Glutamatergic neuron (in vitro differentiated cells): ENCODE results near the gene BLOC1S3. TPM values are rescaled to one million over a fixed set of nuclear protein-coding genes. Genes with fewer than 3 reads are reported as not detected.

Source experiments
- DNase-seq: peaks from one replicate; pipeline ENCODE4 v3.0.0; 2022
- H3K27ac Mint-ChIP-seq: one replicate; pipeline ENCODE4 v1.8.0; 2020; ENCODE audit warnings: mild to moderate bottlenecking, mixed read lengths, inconsistent platforms; ENCODE audit not compliant: unreplicated experiment
- H3K27me3 Mint-ChIP-seq: one replicate; pipeline ENCODE4 v1.8.0; 2020; ENCODE audit warnings: mild to moderate bottlenecking, moderate library complexity, mixed read lengths, inconsistent platforms; ENCODE audit not compliant: unreplicated experiment
- H3K36me3 Mint-ChIP-seq: one replicate; pipeline ENCODE4 v1.8.0; 2020; ENCODE audit warnings: mild to moderate bottlenecking, mixed read lengths, inconsistent platforms; ENCODE audit not compliant: unreplicated experiment
- H3K4me1 Mint-ChIP-seq: one replicate; pipeline ENCODE4 v1.8.0; 2020; ENCODE audit warnings: mild to moderate bottlenecking, low read depth, mixed read lengths, inconsistent platforms; ENCODE audit not compliant: unreplicated experiment
- H3K4me3 Mint-ChIP-seq: one replicate; pipeline ENCODE4 v1.8.0; 2020; ENCODE audit warnings: mild to moderate bottlenecking, mixed read lengths, inconsistent platforms; ENCODE audit not compliant: unreplicated experiment
- H3K9me3 Mint-ChIP-seq: one replicate; pipeline ENCODE4 v1.8.0; 2020; ENCODE audit warnings: mild to moderate bottlenecking, moderate library complexity, mixed read lengths, inconsistent platforms; ENCODE audit not compliant: unreplicated experiment
- total RNA-seq: library from RNA; stranded (reverse); fragmentation: NEBNext Ultra II Directional; extraction: Animal tissue kit (Norgen Biotek cat#: 25700); gene quantifications from one replicate; pipeline ENCODE4 v1.2.1, GENCODE V29; 2021; ENCODE audit not compliant: unreplicated experiment
- TF ChIP-seq, protein P1 (sequence below): fragments of 200-600 bp; sonication (generic); IDR thresholded peaks from one replicate; pipeline ENCODE4 v1.5.0; 2021; ENCODE audit not compliant: partially characterized antibody, unreplicated experiment

BLOC1S3 gene
- total RNA-seq, 1 donor from 2014 or later = 8.1 TPM

DNA sequence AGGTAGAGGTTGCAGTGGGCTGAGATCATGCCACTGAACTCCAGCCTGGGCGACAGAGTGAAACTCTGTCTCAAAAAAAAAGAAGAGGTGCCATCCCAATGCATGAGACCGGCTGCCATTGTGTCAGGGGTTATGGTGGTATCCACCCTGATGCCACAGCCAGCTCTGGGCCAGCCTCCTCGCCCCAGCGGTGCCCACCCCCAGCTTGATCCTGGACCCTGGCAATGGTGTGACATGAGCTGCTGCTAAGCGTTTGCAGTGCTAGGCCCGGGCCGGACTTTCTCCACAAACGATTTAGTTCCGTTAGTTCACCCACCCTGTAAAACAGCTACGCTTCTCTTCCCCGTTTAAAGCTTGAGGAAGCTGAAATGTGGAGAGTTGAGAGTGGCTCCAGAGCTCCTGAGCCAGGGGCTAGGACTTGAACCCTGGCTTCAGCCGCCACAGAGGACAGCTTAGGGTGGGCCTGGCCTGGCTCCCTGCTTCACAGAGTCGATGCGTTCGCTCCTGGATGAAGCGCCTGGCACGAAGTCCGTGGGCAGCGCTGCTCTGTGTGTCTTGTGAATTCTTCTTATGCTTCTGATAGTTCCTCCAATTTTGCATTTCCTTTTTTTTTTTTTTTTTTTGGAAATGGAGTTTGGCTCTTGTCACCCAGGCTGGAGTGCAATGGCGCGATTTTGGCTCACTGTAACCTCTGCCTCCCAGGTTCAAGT lies 43.3 kb upstream of the BLOC1S3 start:
- no peak for DNase-seq
- Mint-ChIP-seq H3K27ac (peak overlapping the region; percentile 38), H3K36me3 (peaks cover 4% of the 10 kb centered on the region), H3K9me3 (peaks cover 10% of the 10 kb centered on the region), H3K4me1 (peaks cover 32% of the 10 kb centered on the region), H3K4me3 (no peak overlapping the region), H3K27me3 (peaks cover 2% of the 10 kb centered on the region)
- TF ChIP-seq, protein P1, sequence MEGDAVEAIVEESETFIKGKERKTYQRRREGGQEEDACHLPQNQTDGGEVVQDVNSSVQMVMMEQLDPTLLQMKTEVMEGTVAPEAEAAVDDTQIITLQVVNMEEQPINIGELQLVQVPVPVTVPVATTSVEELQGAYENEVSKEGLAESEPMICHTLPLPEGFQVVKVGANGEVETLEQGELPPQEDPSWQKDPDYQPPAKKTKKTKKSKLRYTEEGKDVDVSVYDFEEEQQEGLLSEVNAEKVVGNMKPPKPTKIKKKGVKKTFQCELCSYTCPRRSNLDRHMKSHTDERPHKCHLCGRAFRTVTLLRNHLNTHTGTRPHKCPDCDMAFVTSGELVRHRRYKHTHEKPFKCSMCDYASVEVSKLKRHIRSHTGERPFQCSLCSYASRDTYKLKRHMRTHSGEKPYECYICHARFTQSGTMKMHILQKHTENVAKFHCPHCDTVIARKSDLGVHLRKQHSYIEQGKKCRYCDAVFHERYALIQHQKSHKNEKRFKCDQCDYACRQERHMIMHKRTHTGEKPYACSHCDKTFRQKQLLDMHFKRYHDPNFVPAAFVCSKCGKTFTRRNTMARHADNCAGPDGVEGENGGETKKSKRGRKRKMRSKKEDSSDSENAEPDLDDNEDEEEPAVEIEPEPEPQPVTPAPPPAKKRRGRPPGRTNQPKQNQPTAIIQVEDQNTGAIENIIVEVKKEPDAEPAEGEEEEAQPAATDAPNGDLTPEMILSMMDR = no peak

- H3K27me3 Mint-ChIP-seq = peaks cover 2% of the 10 kb centered on the region
- DNase-seq = peak; percentile 68
- TF ChIP-seq, protein P1 = no peak
- H3K4me1 Mint-ChIP-seq = peaks cover 30% of the 10 kb centered on the region
- peaks cover 4% of the 10 kb centered on the region for H3K36me3 Mint-ChIP-seq
- peaks cover 10% of the 10 kb centered on the region for H3K9me3 Mint-ChIP-seq
- peak overlapping the region; percentile 80 for H3K4me3 Mint-ChIP-seq
- H3K27ac Mint-ChIP-seq = peak overlapping the region; percentile 94
Measured at GRCh38 chr19:45136507-45137178, 41.9 kb upstream of the BLOC1S3 start.

- H3K27ac Mint-ChIP-seq = peak overlapping the region; percentile 94
- no peak for DNase-seq
- peaks cover 4% of the 10 kb centered on the region for H3K36me3 Mint-ChIP-seq
- peaks cover 2% of the 10 kb centered on the region for H3K27me3 Mint-ChIP-seq
- H3K4me1 Mint-ChIP-seq = peaks cover 30% of the 10 kb centered on the region
- H3K4me3 Mint-ChIP-seq = peak overlapping the region; percentile 80
- peaks cover 10% of the 10 kb centered on the region for H3K9me3 Mint-ChIP-seq
- TF ChIP-seq, protein P1 = no peak
Measured at GRCh38 chr19:45137179-45137761, 41.3 kb upstream of the BLOC1S3 start.

- peaks cover 4% of the 10 kb centered on the region for H3K36me3 Mint-ChIP-seq
- TF ChIP-seq, protein P1 = no peak
- H3K4me3 Mint-ChIP-seq = no peak overlapping the region
- peaks cover 2% of the 10 kb centered on the region for H3K27me3 Mint-ChIP-seq
- H3K27ac Mint-ChIP-seq = peak overlapping the region; percentile 41
- no peak for DNase-seq
- peaks cover 36% of the 10 kb centered on the region for H3K4me1 Mint-ChIP-seq
- peaks cover 15% of the 10 kb centered on the region for H3K9me3 Mint-ChIP-seq
Measured at GRCh38 chr19:45138303-45138751, 40.3 kb upstream of the BLOC1S3 start.
